ENCODE measurements around the gene AP1G1. TPM values are rescaled to one million over a fixed set of nuclear protein-coding genes. Genes with fewer than 3 reads are reported as not detected.
A peak's percentile ranks its signal among the peaks of the same experiment; 100 is the strongest.

AP1G1 gene
- total and polyA plus RNA-seq, 12 donors: 22.8 to 132 (median 82.8) TPM

- no peak overlapping the region for H3K27ac ChIP-seq
- DNase-seq: no peak
- TF ChIP-seq POLR2A (IDR thresholded peaks at IDR 0.05): no peak
- TF ChIP-seq CTCF (IDR thresholded peaks at IDR 0.05): no peak
- peaks cover 0 to 19% of the 10 kb centered on the region in 2 donors for H3K36me3 ChIP-seq (replicated peaks in 1 of 2)
- no peaks in the 10 kb centered on the region for H3K9me3 ChIP-seq (replicated peaks in 1 of 3)
- no peak overlapping the region for H3K4me3 ChIP-seq
- H3K4me1 ChIP-seq (replicated peaks in 1 of 2): peaks cover 0 to 18% of the 10 kb centered on the region in 2 donors
- WGBS, 4 donors: 94 to 99% (median 97%) methylated on average over 9 to 10 of the region's 10 CpGs
- intact Hi-C loops (cut with DNase I): no loop called here
- no peaks in the 10 kb centered on the region for H3K27me3 ChIP-seq
These were observed 31.3 kb downstream of the AP1G1 start for GRCh38 chr16:71777329-71777728.

- peaks cover 0 to 4% of the 10 kb centered on the region in 2 donors for H3K4me1 ChIP-seq (replicated peaks in 1 of 2)
- H3K36me3 ChIP-seq (replicated peaks in 1 of 2): peaks cover 0 to 21% of the 10 kb centered on the region in 2 donors
- TF ChIP-seq POLR2A (IDR thresholded peaks at IDR 0.05): no peak
- no peak for TF ChIP-seq CTCF (IDR thresholded peaks at IDR 0.05)
- intact Hi-C loops (cut with DNase I): no loop called here
- H3K9me3 ChIP-seq (replicated peaks in 1 of 3): no peaks in the 10 kb centered on the region
- H3K27me3 ChIP-seq: no peaks in the 10 kb centered on the region
- WGBS, 4 donors: 89 to 95% (median 91%) methylated on average over 4 of the region's 4 CpGs
- H3K4me3 ChIP-seq: no peak overlapping the region
- H3K27ac ChIP-seq: no peak overlapping the region
- no peak for DNase-seq
These were observed 32.7 kb downstream of the AP1G1 start for GRCh38 chr16:71775949-71776348.

- no peak for DNase-seq
- Histone ChIP-seq H3K27ac (no peak overlapping the region), H3K4me3 (no peak overlapping the region), H3K4me1 (replicated peaks in 1 of 2) (peaks cover 12 to 22% of the 10 kb centered on the region in 2 donors), H3K36me3 (replicated peaks in 1 of 2) (peaks cover 0 to 28% of the 10 kb centered on the region in 2 donors), H3K27me3 (no peaks in the 10 kb centered on the region), H3K9me3 (replicated peaks in 1 of 3) (no peaks in the 10 kb centered on the region)
- TF ChIP-seq CTCF (IDR thresholded peaks at IDR 0.05) (no peak), POLR2A (IDR thresholded peaks at IDR 0.05) (no peak)
- intact Hi-C loops (cut with DNase I): no loop called here
These were observed 37.1 kb downstream of the AP1G1 start for GRCh38 chr16:71771571-71771970.

GRCh38 chr16:71769222-71769621 is 39.4 kb downstream of the AP1G1 start:
- TF ChIP-seq CTCF (IDR thresholded peaks at IDR 0.05) (no peak), POLR2A (IDR thresholded peaks at IDR 0.05) (no peak)
- DNase-seq: no peak
- WGBS, 4 donors: 94 to 100% (median 95%) methylated on average over 1 of the region's 1 CpG
- H3K4me1 ChIP-seq (replicated peaks in 1 of 2): peaks cover 27 to 34% of the 10 kb centered on the region in 2 donors
- intact Hi-C loops (cut with DNase I): no loop called here
- no peaks in the 10 kb centered on the region for H3K9me3 ChIP-seq (replicated peaks in 1 of 3)
- H3K4me3 ChIP-seq: no peak overlapping the region
- H3K27ac ChIP-seq: peak overlapping the region in 2 of 5 donors; percentile 11 to 12
- H3K27me3 ChIP-seq: no peaks in the 10 kb centered on the region
- peaks cover 0 to 33% of the 10 kb centered on the region in 2 donors for H3K36me3 ChIP-seq (replicated peaks in 1 of 2)
